NOMO-1 treated with DMSO at 0.1 percent for 48 hours (cell line): ENCODE data around the gene OR5K4.

Source experiments
- DNase-seq: peaks from one replicate; lab custom pipeline; 2025; ENCODE audit not compliant: unreplicated experiment; lab: John Stamatoyannopoulos, UW

OR5K4 gene, protein sequence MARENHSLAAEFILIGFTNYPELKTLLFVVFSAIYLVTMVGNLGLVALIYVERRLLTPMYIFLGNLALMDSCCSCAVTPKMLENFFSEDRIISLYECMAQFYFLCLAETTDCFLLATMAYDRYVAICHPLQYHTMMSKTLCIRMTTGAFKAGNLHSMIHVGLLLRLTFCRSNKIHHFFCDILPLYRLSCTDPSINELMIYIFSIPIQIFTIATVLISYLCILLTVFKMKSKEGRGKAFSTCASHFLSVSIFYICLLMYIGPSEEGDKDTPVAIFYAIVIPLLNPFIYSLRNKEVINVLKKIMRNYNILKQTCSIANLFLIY

DNA sequence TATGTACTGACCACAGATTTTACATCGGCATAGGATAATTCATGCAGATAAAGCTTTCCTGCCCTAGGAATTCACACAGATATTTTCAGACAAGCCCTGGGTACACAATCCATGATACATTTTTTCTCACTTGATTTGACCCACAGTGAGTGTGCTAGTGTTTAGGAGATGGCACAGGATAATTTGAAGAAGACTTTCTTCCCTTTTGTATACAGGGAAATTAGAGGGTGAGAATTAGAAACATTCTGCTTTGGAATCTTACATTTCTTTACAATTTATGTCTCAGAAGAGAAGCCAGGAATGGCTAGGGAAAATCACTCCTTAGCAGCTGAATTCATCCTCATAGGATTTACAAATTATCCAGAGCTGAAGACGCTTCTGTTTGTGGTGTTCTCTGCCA is at the start of gene OR5K4:
Gene OR5K4 (plus strand): TSS at position 301 of the 400 bp plus-strand sequence. CDS start 0 bp downstream, at position 301.
- DNase-seq = no peak

DNA sequence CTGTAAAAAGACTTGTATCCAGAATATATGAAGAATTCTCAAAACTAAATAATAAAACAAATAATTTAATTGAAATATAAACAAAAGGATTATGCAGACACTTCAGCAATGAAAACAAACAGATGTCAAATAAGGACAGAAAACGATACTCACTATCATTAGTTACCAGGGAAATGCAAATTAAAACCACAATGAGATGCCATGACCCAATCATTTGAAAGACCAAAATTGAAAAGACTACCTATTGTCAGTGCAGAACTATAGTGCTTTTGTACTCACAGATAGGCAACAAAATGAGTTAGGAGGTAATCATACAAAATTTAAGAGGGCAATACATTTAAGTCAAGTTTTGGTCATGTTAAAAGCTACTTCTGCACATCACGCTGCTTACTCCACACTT is 31.6 kb upstream of the OR5K4 start:
- no peak for DNase-seq

DNA sequence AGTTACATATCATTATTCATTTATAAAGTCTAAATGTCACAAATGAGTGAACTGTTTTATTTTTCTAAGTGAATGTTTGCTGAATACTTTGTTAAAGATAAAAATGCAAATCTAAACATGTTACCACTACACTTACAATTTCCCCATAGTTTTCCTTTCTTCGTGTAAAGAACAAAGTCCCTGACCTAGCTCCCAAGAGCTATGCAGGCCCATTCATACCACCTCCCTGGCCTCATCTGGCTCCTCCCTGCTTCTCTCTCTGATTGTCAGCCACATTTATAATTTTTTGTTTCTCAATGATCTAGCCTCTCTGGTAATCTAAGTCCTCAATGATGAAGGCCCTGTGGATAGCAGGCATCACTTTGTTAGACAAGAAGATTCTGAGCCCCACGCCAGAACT is 31.0 kb upstream of the OR5K4 start:
- no peak for DNase-seq

DNA sequence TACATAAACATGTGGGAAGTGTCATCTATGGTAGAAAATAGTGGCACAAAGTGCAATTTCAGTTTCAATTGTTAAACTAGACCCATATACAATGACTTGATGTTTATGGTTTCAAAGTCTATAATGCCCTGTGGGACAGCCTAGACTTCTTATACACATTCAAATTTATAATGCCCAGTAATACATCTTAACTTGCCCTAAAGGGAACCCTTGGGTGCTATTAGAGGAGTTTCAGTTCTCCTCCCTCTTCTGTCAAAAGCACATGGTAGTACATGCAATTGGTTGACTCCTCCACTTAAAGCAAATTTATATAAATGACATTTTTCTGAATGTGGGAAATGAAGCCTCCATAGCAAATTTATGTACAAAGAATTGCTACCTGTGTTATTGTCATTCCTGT is 30.2 kb upstream of the OR5K4 start:
- no peak for DNase-seq

DNA sequence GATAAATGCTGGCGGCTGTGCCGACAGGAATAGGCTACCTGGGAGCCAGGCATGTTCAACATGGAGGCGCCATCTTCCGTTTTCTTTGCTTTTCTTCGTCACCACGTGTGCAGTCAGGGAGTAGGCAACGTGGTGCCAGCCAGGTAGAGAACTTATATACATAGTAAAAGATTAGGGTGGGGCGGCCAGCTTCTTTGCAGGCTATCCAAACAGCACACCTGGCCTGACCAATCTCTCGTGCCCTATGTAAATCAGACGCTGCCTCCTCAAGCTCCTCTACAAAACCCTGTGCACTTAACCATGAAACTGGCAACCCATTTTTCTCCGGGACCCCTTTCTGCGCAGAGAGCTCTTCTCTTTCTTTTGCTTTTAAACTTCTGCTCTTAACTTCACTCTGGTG is 28.6 kb upstream of the OR5K4 start:
- DNase-seq = no peak

DNA sequence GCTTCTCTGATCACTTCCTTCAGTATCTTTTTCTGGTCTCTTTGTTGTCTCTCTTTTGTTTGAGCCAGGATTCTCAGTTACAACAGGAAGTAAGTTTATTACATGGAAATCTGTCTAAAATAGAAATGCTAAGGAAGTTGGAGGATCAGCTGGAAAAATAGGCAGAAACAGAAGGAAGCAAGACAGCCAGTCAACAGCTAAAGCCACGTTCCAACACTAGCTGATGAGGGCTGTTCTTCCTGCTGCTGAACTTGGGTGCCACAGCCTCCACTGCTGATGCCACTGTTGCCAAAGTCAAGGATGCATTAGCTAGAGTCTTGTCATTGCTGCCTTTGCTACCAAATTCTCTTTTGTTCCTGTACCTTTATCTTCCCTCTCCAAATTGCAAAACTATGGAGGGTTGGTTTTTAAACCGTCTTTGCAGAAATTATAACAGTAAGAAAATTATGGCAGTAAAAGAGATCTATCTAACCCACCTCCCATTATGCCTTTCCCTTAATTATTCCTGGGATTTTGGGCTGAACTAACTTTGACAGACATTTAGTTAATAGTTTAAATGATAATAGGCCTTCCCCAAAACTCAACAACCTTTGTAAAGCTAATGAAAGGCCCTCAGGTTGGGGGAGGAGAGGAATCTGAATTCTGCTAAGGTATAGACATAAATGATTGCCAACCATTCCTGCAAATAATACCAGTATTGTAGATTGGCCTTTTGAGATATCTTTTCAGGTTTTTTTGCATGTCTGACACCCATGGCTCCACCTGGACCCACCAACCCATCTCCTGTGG is 27.4 kb upstream of the OR5K4 start:
- no peak for DNase-seq

DNA sequence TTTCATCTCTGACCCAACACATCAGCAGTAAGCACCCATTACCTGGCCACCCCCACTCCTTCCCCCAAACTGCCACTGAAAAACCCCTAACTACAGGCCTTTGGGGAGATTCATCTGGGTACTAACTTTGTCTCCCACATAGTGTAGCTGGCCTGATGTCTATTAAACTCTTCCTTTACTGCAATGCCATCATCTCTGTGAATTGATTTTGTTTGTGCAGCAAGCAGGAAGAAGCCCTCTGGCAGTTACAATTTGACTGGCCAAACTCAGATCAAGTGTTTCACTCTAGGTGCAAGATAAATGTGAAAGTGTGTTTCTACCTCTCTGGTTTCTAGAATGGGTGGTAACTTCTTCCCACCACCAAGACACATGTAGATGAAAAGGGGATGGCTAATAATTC is 26.7 kb upstream of the OR5K4 start:
- DNase-seq = no peak

DNA sequence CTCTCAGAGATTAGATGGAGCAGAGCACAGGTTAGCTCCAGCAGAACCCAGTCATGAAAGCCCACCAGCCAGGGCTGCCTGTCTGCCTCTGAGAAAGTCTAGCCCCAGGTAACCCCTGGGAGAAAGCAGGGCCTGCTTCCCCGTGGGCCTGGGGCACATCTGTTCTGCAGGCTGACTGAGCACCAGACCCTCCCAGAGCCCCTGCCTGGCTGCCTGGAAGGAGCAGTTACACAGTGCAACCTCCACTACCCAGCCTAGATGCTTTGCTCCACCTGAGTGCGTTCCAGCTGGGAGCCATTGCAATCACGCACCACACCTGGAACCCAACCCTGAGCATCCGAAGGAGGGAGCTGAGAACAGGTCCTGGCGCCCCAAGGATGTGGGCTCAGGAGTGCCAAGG is 24.7 kb upstream of the OR5K4 start:
- DNase-seq = no peak

DNA sequence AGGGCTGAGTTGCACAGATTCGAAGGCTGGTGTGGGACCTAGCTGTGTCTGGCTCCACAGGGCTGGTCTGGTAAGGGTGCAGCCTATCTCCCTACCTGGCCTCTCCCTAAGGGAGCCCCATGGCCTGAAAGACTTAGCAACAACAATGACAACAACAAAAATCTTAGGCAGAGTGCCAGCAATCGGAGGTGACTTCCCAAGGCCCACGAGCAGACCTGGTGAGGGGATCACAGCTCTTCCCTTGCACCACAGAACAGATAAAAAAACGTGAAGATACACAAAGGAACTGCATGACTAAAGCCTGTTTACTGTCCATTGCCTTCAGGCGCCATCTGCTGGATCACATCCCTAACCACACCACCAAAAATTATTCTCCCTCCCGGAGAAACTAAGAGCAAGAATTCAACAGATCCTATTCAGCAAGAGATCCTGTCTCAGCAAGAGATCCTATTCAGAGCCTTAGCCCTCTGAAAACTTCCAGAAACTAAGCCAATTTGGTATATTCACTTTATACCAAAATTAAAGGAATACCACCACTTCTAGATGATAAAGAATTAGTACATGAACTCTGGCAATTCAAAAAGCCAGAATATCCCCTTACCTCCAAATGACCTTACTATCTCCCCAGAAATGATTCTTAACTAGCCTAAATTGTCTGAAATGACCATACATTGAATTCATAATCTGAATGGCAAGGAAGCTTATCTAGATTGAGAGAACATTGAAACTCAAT is 24.1 kb upstream of the OR5K4 start:
- peak; percentile 48 for DNase-seq

DNA sequence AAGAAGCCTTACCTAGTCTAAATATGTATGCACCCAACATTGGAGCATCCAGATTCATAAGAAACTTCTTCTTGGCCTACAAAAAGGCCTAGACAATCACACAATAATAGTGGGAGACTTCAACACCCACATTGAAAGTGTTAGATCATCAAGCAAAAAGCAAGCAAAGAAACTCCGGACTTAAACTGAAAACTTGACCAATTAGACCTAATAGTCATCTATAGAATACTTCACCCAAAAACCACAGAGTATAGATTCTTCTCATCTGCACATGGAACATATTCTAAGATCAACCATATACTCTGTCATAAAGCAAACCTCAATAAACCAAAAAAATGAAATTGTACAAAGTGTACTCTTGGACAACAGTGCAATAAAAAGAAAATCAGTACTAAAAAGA is 22.3 kb upstream of the OR5K4 start:
- DNase-seq = no peak

DNA sequence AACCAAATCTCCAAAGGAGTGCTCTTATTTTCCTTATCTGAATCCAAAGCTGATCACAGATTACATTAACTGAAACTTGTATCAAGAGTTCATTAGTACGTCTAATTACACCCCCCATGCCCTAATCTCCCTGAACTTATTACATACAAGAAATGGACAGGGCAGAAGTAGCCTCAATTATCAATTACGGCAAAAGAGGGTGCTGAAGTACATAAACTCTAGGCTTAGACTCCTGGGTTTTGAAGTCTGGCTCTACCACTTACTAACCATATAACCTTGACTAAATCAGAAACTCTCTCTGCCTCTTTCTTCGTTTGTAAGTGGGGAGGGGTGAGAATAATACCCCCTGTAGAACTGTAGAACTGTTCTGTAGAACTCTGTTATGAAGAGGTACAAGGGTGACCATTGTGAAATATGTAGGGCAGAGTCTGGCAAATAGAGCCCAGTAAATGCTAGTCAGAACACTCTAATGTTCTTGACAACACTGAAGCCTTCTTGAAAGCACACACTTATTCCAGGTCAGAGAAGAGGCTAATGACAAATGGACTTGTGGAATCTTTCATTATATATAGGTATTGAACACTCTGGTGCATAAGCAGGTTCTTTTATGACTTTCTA is 19.6 kb upstream of the OR5K4 start:
- DNase-seq = peak; percentile 56

DNA sequence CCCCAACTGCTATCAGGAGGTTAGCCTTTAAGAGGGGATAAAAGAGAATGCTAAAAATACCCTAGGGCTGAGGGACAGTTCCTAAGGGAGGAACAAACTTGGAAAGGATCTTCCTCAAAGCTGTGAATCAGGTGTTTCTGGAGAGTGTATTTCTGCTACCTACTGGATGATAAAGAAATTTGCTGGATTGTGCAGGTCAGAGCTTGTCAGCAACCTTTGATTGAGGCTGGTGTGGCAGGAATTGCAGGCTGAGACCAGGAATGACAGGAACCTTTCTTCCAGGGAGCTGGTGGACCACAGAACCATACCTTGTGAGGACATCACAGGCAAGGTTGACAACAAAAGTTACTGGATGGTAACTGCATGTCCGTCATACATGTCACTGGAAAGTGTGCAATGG is 14.6 kb upstream of the OR5K4 start:
- no peak for DNase-seq

DNA sequence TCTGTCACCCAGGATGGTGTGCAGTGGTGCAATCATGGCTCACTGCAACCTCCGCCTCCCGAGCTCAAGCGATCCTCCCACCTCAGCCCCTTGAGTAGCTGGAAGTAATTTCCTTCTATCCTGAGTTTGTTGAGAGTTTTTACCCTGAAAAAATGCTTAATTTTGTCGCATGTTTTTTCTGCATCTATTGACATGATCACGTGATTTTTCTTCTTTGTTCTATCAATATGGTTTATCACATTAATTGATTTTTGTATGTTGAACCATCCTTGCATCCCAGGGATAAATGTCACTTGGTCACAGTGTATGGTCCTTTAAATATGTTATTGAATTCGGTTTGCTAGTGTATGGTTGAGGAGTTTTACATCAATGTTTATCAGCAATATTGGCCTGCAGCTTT is 11.9 kb upstream of the OR5K4 start:
- DNase-seq = no peak

DNA sequence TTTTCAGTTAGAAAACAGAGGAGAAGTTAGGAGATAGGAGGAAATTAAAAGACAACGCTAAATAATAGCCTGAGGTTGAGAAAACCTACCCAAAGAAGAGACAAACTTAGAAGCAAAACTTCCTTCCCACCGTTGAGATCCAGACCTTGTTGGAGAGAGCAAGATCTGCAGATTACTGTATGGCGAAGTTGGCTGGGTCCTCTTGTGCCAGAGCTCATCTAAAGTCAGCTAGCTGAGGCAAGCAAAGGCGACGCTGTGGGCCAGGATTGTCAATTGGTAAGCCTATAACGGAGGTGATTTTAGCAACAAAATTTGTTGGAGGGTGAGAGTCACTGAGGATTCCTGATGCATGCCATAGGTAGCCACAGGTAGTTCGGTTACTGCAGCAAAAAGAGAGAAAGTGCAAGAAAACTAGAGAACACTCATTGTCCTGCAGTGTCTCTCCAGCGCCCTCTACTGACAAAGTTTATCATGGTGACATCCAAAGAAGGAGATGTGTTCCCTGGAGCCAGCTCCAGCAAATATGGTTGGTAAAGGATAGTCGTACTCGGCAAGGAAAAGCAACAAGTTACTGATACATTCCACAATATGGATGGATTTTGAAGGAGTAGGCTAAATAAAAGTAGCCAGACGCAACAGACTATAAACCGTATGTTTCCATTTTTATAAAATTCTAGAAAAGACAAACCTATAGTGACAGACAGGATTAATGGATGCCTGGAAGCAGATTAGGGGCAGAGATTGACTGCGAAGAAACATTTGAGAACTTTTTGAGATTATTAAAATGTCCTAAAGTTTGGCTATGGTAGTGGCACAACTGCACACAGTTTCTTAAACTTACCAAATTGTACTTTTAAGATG is 9.8 kb upstream of the OR5K4 start:
- peak; percentile 26 for DNase-seq

DNA sequence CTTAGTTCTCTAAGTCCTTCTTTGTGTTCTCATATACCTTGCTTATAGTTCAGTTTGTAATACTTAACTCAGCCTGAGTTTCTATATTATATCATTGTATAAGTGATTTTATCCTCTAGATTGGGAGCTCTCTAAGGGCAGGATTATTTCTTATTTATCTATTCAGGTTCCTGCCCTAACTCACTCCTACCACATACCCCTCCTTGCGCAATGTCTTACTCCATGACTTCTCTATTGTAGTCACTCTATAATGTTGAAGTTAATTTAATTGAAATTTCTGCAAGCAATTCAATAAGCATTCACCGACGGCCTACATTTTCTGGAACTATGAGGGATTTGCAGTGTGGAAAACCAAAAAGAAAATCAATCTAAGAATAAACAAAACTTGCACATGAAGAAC is 3.6 kb upstream of the OR5K4 start:
- no peak for DNase-seq

DNA sequence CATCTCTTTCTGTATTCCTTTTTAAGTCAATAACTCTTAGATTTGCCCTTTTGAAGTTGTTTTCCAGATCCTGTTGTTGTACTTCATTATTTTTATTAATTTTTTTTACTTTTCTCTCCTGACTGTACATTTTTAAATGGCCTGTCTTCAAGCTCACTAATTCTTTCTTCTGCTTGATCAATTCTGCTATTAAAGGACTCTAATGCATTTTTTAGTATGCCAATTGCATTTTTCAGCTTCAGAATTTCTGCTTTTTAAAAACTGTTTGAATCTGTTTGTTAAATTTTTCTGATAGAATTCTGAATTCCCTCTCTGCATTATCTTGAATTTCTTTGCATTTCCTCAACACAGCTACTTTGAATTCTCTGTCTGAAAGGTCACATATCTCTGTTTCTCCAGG is 5.6 kb downstream of the OR5K4 start:
- DNase-seq = no peak

DNA sequence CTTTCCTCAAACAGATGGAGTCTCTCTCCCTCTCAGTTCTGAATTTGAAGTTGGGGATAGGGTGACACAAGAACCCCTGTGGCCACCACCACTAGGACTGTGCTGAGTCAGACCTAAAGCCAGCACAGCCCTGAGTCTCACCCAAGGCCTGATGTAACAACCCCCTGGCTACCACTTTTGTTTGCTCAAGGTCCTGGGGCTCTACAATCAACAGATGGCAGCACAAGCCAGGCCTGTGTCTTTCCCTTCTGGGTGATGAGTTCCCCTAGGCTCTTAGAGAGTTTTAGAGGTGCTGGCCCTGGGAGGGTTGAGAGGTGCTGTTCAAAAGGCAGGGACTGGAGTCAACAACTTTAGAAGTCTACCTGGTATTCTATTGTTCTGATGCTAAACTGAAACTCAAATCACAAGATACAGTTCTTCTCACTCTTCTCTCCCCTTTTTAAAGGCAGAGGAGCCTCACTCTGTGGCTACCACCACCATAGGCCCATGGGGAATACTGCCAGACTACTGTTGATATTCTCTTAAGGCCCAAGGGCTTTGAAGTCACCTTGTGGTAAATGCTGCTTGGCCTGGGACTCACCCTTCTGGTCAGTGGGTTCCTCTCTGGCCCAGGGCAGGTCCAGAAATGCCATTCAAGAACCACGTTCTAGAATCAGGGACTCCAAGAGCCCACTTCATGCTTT is 6.5 kb downstream of the OR5K4 start:
- DNase-seq = no peak

DNA sequence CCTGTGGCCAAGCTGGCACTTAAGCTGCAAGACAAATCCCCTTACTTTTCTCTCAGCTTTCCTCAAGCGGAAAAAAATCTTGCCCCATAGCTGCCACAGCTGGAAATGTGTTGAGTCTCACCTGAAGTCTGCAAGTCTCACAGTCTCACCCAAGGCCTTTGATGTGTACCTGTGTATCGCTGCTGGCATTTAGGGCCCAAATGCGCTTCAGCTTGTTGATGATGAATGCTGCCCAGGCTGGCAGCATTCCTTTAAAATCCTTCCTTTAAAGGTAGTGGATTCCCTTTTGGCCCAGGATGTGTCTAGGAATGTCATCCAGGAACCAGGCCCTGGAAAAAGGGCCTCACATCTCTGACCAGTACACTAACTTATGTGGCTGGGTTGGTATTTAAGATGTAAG is 7.0 kb downstream of the OR5K4 start:
- no peak for DNase-seq

DNA sequence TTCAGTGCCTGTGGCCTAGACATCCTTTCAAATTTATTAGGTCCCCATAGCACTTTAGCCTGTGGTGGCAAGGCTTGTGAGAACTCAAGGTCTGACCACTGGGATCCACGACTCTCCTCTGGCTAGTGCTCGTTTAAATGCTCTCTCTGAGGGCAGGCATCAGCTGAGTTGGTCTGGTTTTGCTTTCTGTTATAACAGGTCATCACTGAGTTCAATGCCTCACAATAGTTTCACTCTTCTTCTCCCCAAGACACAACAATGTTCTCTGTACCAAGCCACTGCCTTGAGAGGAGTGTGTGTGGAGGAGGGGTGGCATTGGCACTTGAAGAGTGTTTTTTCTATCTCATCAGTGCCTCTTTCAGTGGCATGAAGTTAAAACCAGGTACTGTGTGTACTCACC is 7.6 kb downstream of the OR5K4 start:
- no peak for DNase-seq
